HG02610 (cell line): ENCODE measurements around the gene GLRX3.

ENCODE experiments used
- ATAC-seq: cut with Tn5 transposase; IDR thresholded peaks from one replicate; pipeline ENCODE4 v1.9.1; 2021; ENCODE audit warnings: mild to moderate bottlenecking, moderate library complexity; ENCODE audit not compliant: unreplicated experiment

The GLRX3 gene

DNA sequence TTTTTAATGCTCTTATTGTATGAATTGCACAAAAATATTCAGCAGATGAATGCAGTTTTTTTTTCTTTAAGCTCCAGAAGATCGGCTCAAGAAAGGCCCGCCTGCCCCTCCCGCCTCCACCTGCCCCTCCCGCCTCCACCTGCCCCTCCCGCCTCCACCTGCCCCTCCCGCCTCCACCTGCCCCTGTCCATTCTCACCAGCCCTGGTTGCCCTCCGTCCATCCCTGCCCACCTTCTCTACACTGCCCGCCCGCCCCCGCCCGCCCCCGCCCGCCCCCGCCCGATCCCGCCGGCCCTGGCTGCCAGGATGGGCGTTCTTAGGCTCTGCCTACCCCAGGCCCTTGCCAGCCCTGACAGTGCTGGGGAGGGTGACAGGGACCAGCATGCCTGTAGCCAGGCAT is 67.4 kb downstream of the GLRX3 start:
- no peak for ATAC-seq

- no peak for ATAC-seq
These were observed 70.1 kb downstream of the GLRX3 start for GRCh38 chr10:130206216-130206737.

DNA sequence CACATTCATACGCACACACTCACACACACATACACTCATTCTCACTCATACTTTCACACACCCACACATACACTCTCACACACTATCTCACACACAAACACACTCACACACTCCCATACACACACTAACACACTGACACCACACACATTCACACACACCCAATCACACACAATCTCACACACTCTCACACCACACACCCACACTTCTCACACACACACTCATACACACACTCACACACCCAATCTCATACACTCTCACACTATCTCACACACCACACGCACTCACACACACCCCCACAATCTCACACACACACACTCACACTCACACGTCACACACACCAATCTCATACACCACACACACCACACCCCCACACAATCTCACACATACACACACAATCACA is 71.0 kb downstream of the GLRX3 start:
- ATAC-seq, result no peak

DNA sequence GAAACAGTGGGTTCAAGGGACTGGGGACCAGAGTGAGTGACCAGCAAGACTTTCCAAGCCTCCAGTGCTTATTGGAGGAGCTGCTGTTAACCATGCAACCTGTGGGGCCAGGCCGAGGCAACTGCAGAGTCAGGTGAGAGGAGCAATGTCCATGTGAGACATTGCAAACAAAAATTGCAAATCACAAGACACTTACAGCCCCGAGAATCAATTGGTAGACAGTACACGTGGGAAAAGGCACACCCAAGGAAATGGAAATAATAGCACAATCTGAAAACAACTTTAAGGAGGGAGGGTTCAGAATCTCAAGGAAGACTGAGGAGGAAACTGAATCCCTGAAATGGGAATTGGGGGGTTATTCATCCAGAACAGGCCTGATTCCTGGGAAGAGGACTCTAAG is 72.6 kb downstream of the GLRX3 start:
- ATAC-seq, result no peak

GRCh38 chr10:130212746-130213145 is 76.6 kb downstream of the GLRX3 start:
- ATAC-seq, result no peak

DNA sequence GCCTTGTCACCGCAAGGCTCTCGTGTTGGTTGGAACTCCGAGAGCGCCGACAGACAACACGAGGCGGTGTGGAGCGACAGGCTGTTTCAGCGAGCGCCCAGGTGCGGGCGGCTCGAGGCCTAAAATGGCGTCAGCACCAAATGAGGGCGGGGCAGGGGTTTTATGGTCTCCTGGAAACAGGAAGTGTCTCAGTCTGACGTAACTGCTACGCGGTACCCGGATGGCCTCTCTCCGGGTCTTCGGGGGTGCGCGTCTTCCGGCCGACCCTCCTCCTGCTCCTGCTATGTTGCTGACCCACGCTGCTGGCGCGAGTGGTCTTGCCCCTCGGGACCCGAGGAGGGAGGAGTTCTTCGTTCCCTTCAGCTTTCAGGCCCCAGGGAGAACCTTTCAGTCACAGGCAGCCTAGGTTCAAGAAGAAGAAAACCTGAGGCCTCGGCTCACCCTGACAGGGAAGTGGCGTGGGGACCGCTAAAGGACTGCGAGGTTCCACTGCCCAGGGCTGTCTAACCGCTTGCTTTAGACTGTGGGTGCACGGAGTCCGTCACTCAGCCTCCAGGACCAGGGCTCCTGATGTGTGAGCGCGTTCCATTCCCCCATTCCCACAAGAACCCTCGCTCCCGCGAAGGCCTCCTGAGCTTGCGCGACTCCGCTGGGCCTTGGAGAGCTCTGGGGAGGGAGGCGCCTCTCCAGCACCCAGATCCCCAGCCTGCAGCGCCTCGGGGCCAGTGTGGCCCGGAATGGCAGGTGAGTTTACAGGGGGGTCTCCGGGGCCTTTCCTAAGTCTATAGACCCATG is 77.3 kb downstream of the GLRX3 start:
- no peak for ATAC-seq

DNA sequence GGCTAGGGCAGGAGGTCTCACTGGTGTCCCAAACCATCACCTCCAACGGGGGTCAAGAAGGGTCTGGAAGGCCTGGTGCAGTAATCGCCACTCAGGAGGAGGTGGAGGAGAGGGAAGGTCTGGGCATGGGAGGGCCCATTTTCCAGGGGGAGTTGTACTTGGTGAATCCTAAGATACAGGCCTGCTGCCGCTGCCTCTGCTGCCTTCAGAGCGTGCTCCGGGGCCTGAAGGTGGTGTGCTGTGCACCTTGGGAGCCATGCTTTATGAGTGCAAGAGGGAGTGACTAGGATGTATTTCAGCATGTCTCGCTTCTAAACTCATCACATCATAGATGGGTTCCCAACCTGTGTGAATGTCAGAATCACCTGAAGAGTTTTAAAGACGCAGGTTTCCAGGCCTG is 78.2 kb downstream of the GLRX3 start:
- no peak for ATAC-seq

GRCh38 chr10:130215151-130215930 is 79.2 kb downstream of the GLRX3 start:
- ATAC-seq, result no peak

- no peak for ATAC-seq
These were observed 79.7 kb downstream of the GLRX3 start for GRCh38 chr10:130215931-130216231.

DNA sequence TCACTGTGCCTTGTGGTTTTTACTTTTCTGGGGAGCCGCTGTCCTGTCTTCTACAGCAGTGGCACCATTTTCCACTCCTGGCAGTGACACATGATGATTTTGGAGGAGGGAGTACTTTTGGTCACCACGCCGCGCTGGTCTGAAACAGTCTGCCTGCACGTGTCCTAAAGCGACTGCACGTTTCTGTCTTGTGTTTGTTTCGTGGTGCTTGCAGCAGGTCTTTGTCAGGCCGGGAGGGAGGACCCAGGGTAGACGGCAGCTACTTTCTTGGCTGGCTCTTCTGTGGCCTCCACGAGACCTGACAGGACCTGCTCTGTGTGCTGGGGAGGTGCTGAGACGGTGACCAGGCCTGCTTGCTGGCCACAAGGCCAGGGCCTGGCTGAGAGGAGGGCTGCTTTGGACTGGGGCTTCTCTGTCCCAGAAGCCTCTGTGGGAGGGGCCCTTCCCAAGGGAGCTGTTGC is 82.0 kb downstream of the GLRX3 start:
- no peak for ATAC-seq

- ATAC-seq, result no peak
These were observed 82.7 kb downstream of the GLRX3 start for GRCh38 chr10:130218936-130219335.

- ATAC-seq, result no peak
These were observed 84.3 kb downstream of the GLRX3 start for GRCh38 chr10:130220251-130221185.

DNA sequence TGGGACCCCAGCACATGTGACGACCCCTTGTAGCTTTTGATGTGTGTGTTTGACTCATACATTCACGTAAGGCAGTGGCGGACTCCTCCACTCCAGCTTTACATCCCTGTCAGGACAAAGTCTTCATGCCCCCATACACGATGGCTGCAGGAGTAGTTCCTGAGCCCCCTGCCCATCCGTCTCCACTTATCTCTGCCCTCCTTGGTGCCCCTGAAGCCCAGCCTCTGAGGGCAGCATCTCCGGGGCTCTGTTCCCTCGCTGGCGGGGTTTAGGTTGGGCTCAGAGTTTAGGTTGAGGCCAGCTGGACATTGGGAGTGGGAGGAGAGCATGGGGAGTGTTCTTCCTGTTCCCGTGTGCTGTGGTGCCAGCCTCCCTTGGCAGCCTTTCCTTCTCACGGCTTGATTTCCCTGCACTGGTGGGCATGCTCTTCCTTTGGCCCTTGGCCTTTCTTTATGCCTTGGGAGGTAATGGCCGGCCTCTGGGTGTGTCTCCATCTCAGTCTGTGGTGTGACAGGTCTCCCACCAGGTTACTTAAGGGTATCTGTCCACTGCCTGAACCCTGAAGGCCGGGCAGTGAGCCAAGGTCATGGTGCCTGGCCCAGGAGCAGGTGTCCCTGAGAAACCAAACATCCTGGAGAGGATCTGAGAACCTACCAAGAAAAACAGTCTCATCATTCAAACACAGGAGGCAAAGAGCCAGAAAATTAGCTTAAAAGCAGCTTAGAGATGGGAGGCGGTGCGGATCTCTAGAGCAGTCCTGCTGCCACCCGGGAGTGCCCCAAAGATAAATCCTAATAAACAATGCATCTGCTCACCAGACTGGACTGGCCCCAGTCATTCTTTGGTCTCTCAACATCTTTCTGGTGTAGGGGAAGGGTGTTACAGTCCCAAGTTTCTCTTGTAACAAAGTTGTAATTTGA is 85.5 kb downstream of the GLRX3 start:
- ATAC-seq, result no peak

DNA sequence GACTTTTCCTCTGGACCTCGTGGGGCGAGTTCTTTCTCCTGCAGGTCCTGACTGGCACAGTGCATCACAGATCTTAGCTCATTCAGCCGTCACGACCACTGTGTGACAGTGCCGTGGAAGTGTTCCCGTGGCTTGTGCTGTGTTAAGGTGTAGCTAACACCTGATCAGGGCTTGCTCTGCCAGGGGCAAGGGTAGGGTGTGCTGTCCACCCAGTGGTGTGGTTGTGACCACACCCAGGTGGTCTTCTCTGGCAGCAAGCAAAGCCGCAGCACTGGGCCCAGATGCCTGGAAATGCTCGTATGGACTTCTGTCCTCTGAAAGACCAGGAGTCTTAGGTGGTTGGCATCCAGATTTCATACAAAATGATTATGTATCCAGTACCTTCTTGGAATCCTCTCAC is 86.2 kb downstream of the GLRX3 start:
- ATAC-seq, result no peak

DNA sequence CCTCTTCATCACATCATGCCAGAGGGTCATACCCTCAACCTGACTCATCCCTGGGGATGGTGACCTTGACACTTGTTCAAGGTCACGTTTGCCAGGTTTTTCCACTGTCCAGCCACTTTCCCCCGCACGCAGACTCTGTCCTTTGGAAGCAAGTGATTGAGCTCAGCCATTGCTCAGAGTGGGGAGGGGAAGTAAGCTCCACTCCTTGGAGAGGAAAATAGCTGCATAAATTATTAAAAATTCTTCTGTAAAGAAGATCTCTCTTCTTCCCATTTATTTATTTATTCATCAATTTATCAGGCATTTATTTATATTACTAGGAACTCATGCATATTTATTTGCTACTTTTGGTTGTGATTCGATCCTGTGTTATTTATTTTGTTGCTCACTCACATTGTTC is 88.0 kb downstream of the GLRX3 start:
- no peak for ATAC-seq

DNA sequence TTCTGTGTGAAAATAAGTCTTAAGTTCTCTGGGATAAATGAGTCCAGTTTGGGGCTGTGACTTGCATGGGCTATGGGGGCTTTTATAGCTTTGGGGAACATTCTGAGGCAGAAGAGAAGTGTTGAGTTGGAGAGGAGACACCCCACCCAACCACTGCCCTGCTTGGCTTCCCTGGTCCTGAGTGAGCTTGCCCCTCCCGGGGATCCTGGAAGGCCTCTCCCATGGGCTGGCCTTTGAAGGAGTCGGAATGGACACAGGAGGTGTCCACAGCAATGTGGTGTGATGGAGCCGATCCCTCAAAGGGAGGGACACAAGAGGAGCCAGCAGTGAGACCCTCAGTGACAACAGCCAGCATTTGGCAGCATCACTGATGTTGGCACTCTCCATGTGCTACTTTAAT is 89.8 kb downstream of the GLRX3 start:
- ATAC-seq, result no peak

DNA sequence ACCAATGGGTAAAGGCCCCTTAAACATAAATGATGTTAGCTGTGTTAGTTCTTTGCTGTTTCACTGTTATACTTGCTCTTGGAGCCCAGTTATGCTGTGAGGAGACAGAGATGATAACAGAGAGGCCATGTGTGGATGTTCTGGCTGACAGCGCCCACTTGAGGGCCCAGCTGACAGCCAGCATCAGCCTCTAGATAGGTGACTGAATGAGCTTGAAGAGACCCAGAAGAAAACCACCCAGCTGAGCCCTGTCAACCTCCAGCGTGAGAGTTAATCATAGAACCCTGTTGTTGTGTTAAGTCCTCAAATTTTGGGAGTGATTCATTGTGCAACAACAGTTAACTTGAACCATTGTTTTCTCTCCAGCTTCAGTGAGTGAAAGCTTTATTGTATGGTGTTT is 91.7 kb downstream of the GLRX3 start:
- ATAC-seq, result no peak
